OCI-LY7 (cell line): ENCODE measurements around the gene ARHGEF4. TPM values are rescaled to one million over a fixed set of nuclear protein-coding genes. Genes with fewer than 3 reads are reported as not detected.

Source experiments
- BruUV-seq: library from RNA; stranded (reverse); fragments of 400-500 nt; replicated peaks from 2 replicates; lab custom pipeline; 2021; lab: Mats Ljungman, UMichigan
- CTCF ChIA-PET: fragments of 300-600 bp; sonication (Branson Sonifier 250); formaldehyde crosslinking; loops from one replicate; lab custom pipeline; 2022; ENCODE audit warnings: antibody characterized with exemption; ENCODE audit not compliant: unreplicated experiment; lab: Charles Lee
- POLR2A ChIA-PET: fragments of 300-600 bp; sonication (Branson Sonifier 250); formaldehyde crosslinking; loops from one replicate; lab custom pipeline; 2022; ENCODE audit warnings: antibody characterized with exemption; lab: Charles Lee
- DNase-seq: peaks from one replicate; pipeline ENCODE4 v3.0.0-alpha.2; 2015; ENCODE audit warnings: low spot score
- H2AFZ ChIP-seq: fragments of 200-600 bp; sonication (generic), shearing (Covaris generic); 2 replicates; pipeline ENCODE4 v1.6.1; 2014; ENCODE audit warnings: mild to moderate bottlenecking, antibody characterized with exemption, low read length, moderate library complexity
- H3K27ac ChIP-seq: fragments of 200-600 bp; sonication (generic); 2 replicates; pipeline ENCODE4 v1.5.1; 2014; ENCODE audit warnings: mixed run types, low read depth, mild to moderate bottlenecking, moderate library complexity, low read length, inconsistent platforms; ENCODE audit not compliant: poor library complexity, severe bottlenecking
- H3K36me3 ChIP-seq: fragments of 200-600 bp; sonication (generic); 2 replicates; pipeline ENCODE4 v1.6.1; 2014; ENCODE audit warnings: mild to moderate bottlenecking, antibody characterized with exemption, low read length, moderate library complexity, mixed read lengths; ENCODE audit not compliant: insufficient read depth
- H3K4me1 ChIP-seq: fragments of 200-600 bp; sonication (generic); 2 replicates; pipeline ENCODE4 v1.5.1; 2014; ENCODE audit warnings: mild to moderate bottlenecking, low read length; ENCODE audit not compliant: insufficient read depth, poor library complexity, severe bottlenecking
- H3K4me2 ChIP-seq: fragments of 200-600 bp; sonication (generic); 2 replicates; pipeline ENCODE4 v1.6.1; 2014; ENCODE audit warnings: mild to moderate bottlenecking, low read length
- H3K4me3 ChIP-seq: fragments of 200-600 bp; sonication (generic); 2 replicates; pipeline ENCODE4 v1.5.1; 2014; ENCODE audit warnings: mild to moderate bottlenecking, low read depth, low read length; ENCODE audit not compliant: poor library complexity, severe bottlenecking
- H3K79me2 ChIP-seq: fragments of 200-600 bp; sonication (generic); 2 replicates; pipeline ENCODE4 v1.6.1; 2016; ENCODE audit warnings: low read depth, mild to moderate bottlenecking, low read length, moderate library complexity, mixed read lengths; ENCODE audit not compliant: insufficient read depth
- H3K9me2 ChIP-seq: fragments of 200-600 bp; sonication (generic); 2 replicates; pipeline ENCODE4 v1.6.1; 2016; ENCODE audit warnings: mild to moderate bottlenecking, low read length, mixed read lengths; ENCODE audit not compliant: insufficient read depth
- H3K9me3 ChIP-seq: fragments of 200-600 bp; sonication (generic); 2 replicates; pipeline ENCODE4 v1.6.1; 2014; ENCODE audit warnings: mild to moderate bottlenecking, mixed run types, low read length, mixed read lengths
- H4K20me1 ChIP-seq: fragments of 200-600 bp; sonication (generic); 2 replicates; pipeline ENCODE4 v1.6.1; 2014; ENCODE audit warnings: mild to moderate bottlenecking, antibody characterized with exemption, low read length, moderate library complexity, mixed read lengths; ENCODE audit not compliant: insufficient read depth
- CTCF ChIP-seq: fragments of 200-600 bp; sonication (generic); conservative IDR thresholded peaks from 2 replicates; pipeline ENCODE4 v1.5.1; 2014; ENCODE audit warnings: mild to moderate bottlenecking, antibody characterized with exemption, low read length, moderate library complexity, mixed read lengths
- EZH2phosphoT487 ChIP-seq: fragments of 200-600 bp; sonication (generic); IDR thresholded peaks from 2 replicates; pipeline ENCODE4 v1.6.1; 2018; ENCODE audit warnings: low read depth, borderline replicate concordance, mild to moderate bottlenecking, mixed run types, antibody characterized with exemption, low read length, moderate library complexity, mixed read lengths
- intact Hi-C: fragments of 100-400 bp; cut with micrococcal nuclease; formaldehyde crosslinking; loops from one replicate; pipeline ENCODE4 v1.10.0; 2022; ENCODE audit not compliant: unreplicated experiment
- total RNA-seq, 2 experiments: library from RNA; depleted of rRNA in 1 of 2; stranded (reverse); fragments of >200 nt in 1 of 2; shearing (Covaris generic) in 1 of 2; gene quantifications; 2 replicates each; pipeline ENCODE4 v1.2.3, GENCODE V29; 2014 to 2022

The ARHGEF4 gene
- total RNA-seq, 2 experiments from 2014 or later: 1.1 to 1.7 TPM

- H2AFZ ChIP-seq: peak within 1 kb of the TSS; percentile 57
- ChIA-PET CTCF (interaction anchor here (0.6 kb wide), 1 partner anchor 11 kb away, joined by 3 read pairs; no protein-coding TSS in a partner anchor), POLR2A (interaction anchor here (0.6 to 1.4 kb wide), 9 partner anchors 9 to 494 kb away, joined by 3 to 18 read pairs (median 4); partner anchors contain the start of gene PLEKHB2)
- 0 out of 2 replicates have a peak, but pooled peaks cover 8% of the 10 kb centered on the region for H4K20me1 ChIP-seq
- peaks cover 7% of the 10 kb centered on the region for H3K4me1 ChIP-seq
- peaks cover 36% of the 10 kb centered on the region for H3K36me3 ChIP-seq
- peak; percentile 92 for DNase-seq
- H3K4me3 ChIP-seq: peak within 1 kb of the TSS; percentile 97
- peaks cover 47% of the 10 kb centered on the region for H3K79me2 ChIP-seq
- H3K9me2 ChIP-seq: no peaks in the 10 kb centered on the region
- BruUV-seq: no TSS peak
- intact Hi-C loops: loop anchor here (1.0 to 10.0 kb wide), 2 partner anchors 11 to 1552 kb away; no protein-coding TSS in a partner anchor
- H3K9me3 ChIP-seq: no peaks in the 10 kb centered on the region
- peak within 1 kb of the TSS; percentile 63 for H3K27ac ChIP-seq
- peak within 1 kb of the TSS; percentile 80 for H3K4me2 ChIP-seq
- TF ChIP-seq EZH2phosphoT487 (no peak), CTCF (no peak)
Measured at GRCh38 chr2:131093006-131093695, 256.4 kb downstream of the ARHGEF4 start, which contains the start of gene FAM168B. Gene FAM168B (minus strand): TSS chr2:131093460. CDS start chr2:131082646, 10,814 bp downstream.

- 0 out of 2 replicates have a peak, but pooled peaks cover 8% of the 10 kb centered on the region for H4K20me1 ChIP-seq
- H3K9me2 ChIP-seq: no peaks in the 10 kb centered on the region
- peak overlapping the region; percentile 63 for H3K27ac ChIP-seq
- ChIA-PET POLR2A (interaction anchor here (0.6 to 1.5 kb wide), 9 partner anchors 9 to 493 kb away, joined by 3 to 18 read pairs (median 4); partner anchors contain the start of gene PLEKHB2), CTCF (interaction anchor here (0.6 kb wide), 1 partner anchor 10 kb away, joined by 3 read pairs; no protein-coding TSS in a partner anchor)
- TSS peak; percentile 99 for BruUV-seq
- TF ChIP-seq CTCF: no peak
- TF ChIP-seq EZH2phosphoT487: no peak
- peak overlapping the region; percentile 57 for H2AFZ ChIP-seq
- peak overlapping the region; percentile 66 for H3K4me2 ChIP-seq
- H3K4me1 ChIP-seq: peaks cover 7% of the 10 kb centered on the region
- peak overlapping the region; percentile 97 for H3K4me3 ChIP-seq
- H3K79me2 ChIP-seq: peaks cover 40% of the 10 kb centered on the region
- H3K36me3 ChIP-seq: peaks cover 28% of the 10 kb centered on the region
- no peaks in the 10 kb centered on the region for H3K9me3 ChIP-seq
- no peak for DNase-seq
- intact Hi-C loops: loop anchor here (1.0 to 10.0 kb wide), 2 partner anchors 10 to 1551 kb away; no protein-coding TSS in a partner anchor
Measured at GRCh38 chr2:131093696-131094462, 257.2 kb downstream of the ARHGEF4 start.
